DND-41 (cell line): Measurements from ENCODE around the gene FBXL14.

Source experiments
- ATAC-seq: fragments of 200-7000 bp; cut with Tn5 transposase; 3 replicates; pipeline ENCODE4 v1.9.1; 2021; ENCODE audit warnings: low read depth; ENCODE audit not compliant: insufficient read depth
- DNase-seq: peaks from one replicate; pipeline ENCODE4 v3.0.0-alpha.2; 2020
- H2AFZ ChIP-seq: 2 replicates; pipeline ENCODE4 v1.6.0; 2012; ENCODE audit warnings: low read depth, low read length
- H3K27ac ChIP-seq: 2 replicates; pipeline ENCODE4 v1.5.1; 2012; ENCODE audit warnings: low read length, inconsistent platforms
- H3K27me3 ChIP-seq: fragments of 200-600 bp; sonication (generic); 2 replicates; pipeline ENCODE4 v1.6.0; 2012; ENCODE audit warnings: low read length, mild to moderate bottlenecking, inconsistent platforms; ENCODE audit not compliant: insufficient read depth, poor library complexity
- H3K36me3 ChIP-seq: 2 replicates; pipeline ENCODE4 v1.5.1; 2012; ENCODE audit warnings: low read length, inconsistent platforms; ENCODE audit not compliant: insufficient read depth
- H3K4me1 ChIP-seq: 2 replicates; pipeline ENCODE4 v1.5.1; 2012; ENCODE audit warnings: mild to moderate bottlenecking, low read length; ENCODE audit not compliant: insufficient read depth
- H3K4me2 ChIP-seq: 2 replicates; pipeline ENCODE4 v1.6.0; 2012; ENCODE audit warnings: mild to moderate bottlenecking, moderate library complexity, low read length, inconsistent platforms; ENCODE audit not compliant: insufficient read depth
- H3K4me3 ChIP-seq, 2 experiments: fragments of 200-600 bp in 1 of 2; shearing (Covaris generic) in 1 of 2; 2 replicates each; pipeline ENCODE4 v1.5.1; 2012 to 2016; ENCODE audit warnings: inconsistent platforms in 2 of 2, low read length in 2 of 2, mild to moderate bottlenecking in 2 of 2, low read depth in 1 of 2, moderate library complexity in 1 of 2
- H3K79me2 ChIP-seq: 2 replicates; pipeline ENCODE4 v1.6.0; 2012; ENCODE audit warnings: low read length, inconsistent platforms; ENCODE audit not compliant: insufficient read depth
- H3K9ac ChIP-seq: 2 replicates; pipeline ENCODE4 v1.6.0; 2012; ENCODE audit warnings: low read depth, mild to moderate bottlenecking, inconsistent platforms, low read length, moderate library complexity
- H3K9me3 ChIP-seq: 2 replicates; pipeline ENCODE4 v1.5.1; 2012; ENCODE audit warnings: low read length, moderate library complexity, mild to moderate bottlenecking, inconsistent platforms; ENCODE audit not compliant: insufficient read depth, severe bottlenecking
- H4K20me1 ChIP-seq: 2 replicates; pipeline ENCODE4 v1.6.0; 2012; ENCODE audit warnings: low read length; ENCODE audit not compliant: insufficient read depth
- EZH2 ChIP-seq: IDR thresholded peaks from 3 replicates; pipeline ENCODE4 v1.6.1; 2012; ENCODE audit warnings: borderline replicate concordance, low read depth, mild to moderate bottlenecking, moderate library complexity, low read length, inconsistent platforms; ENCODE audit not compliant: severe bottlenecking
- TF ChIP-seq, protein P1 (sequence below): IDR thresholded peaks from 2 replicates; pipeline ENCODE4 v1.5.1; 2012; ENCODE audit warnings: borderline replicate concordance, low read length, moderate library complexity, mild to moderate bottlenecking; ENCODE audit not compliant: poor library complexity, severe bottlenecking; ENCODE audit errors: extremely low read depth

Gene FBXL14

GRCh38 chr12:1579651-1580435, 14.5 kb downstream of the FBXL14 start:
- no peaks in the 10 kb centered on the region for H3K79me2 ChIP-seq
- TF ChIP-seq, protein P1, sequence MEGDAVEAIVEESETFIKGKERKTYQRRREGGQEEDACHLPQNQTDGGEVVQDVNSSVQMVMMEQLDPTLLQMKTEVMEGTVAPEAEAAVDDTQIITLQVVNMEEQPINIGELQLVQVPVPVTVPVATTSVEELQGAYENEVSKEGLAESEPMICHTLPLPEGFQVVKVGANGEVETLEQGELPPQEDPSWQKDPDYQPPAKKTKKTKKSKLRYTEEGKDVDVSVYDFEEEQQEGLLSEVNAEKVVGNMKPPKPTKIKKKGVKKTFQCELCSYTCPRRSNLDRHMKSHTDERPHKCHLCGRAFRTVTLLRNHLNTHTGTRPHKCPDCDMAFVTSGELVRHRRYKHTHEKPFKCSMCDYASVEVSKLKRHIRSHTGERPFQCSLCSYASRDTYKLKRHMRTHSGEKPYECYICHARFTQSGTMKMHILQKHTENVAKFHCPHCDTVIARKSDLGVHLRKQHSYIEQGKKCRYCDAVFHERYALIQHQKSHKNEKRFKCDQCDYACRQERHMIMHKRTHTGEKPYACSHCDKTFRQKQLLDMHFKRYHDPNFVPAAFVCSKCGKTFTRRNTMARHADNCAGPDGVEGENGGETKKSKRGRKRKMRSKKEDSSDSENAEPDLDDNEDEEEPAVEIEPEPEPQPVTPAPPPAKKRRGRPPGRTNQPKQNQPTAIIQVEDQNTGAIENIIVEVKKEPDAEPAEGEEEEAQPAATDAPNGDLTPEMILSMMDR, result no peak
- TF ChIP-seq EZH2, result no peak
- H3K4me3 ChIP-seq, result no peak overlapping the region
- H3K27ac ChIP-seq, result no peak overlapping the region
- no peaks in the 10 kb centered on the region for H3K36me3 ChIP-seq
- no peaks in the 10 kb centered on the region for H3K9me3 ChIP-seq
- no peaks in the 10 kb centered on the region for H3K27me3 ChIP-seq
- H3K9ac ChIP-seq, result no peak overlapping the region
- ATAC-seq, result no peak
- H2AFZ ChIP-seq, result no peak overlapping the region
- DNase-seq, result no peak
- H4K20me1 ChIP-seq, result peaks cover 5% of the 10 kb centered on the region
- no peak overlapping the region for H3K4me2 ChIP-seq
- peaks cover 8% of the 10 kb centered on the region for H3K4me1 ChIP-seq

DNA sequence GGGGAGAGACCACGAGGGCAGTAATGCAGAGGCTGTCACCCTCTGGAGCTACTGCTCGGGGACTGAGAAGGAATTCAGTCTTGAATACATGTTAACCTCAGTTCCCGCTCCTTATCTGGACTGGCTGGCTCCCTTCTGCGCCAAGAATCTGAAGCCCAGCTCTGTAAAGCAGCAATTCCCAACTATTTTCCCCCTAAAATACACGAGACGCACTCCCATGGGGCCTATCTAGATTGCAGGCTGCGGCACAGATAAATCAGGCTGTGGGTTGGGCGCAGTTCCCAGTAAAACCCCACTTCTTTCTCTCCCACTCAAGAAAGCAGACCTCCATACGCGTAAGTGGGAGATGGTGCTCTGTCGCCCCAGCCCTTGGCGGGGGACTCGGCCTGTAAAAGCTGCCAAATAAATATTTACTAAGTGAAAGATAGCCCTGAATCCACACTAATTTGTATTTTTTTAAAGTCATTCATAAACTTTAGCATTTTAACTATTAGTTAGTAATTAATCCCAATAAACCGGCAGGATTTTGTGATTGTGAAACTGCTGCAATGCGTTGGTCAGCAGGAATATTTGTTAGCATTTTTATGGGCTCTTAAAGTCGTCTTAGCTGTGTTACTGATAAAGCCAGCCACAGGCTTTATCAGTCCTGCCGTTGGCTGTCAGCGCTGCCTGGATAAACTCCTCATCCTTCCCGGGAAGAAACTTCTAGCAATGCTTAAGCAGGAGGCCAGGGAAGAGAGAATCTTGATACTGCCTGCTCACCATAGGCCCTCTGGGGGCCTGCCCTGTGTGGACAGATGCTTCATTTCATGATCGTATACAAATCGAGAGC, 17.8 kb downstream of the FBXL14 start:
- no peak overlapping the region for H3K9ac ChIP-seq
- H3K27me3 ChIP-seq, result peaks cover 1% of the 10 kb centered on the region
- H3K4me2 ChIP-seq, result no peak overlapping the region
- DNase-seq (no peak), ATAC-seq (no peak)
- no peaks in the 10 kb centered on the region for H3K79me2 ChIP-seq
- H3K4me1 ChIP-seq, result no peaks in the 10 kb centered on the region
- H3K36me3 ChIP-seq, result no peaks in the 10 kb centered on the region
- H4K20me1 ChIP-seq, result peaks cover 7% of the 10 kb centered on the region
- H3K27ac ChIP-seq, result no peak overlapping the region
- H2AFZ ChIP-seq, result no peak overlapping the region
- H3K9me3 ChIP-seq, result no peaks in the 10 kb centered on the region
- TF ChIP-seq, protein P1, result no peak
- TF ChIP-seq EZH2, result no peak
- no peak overlapping the region for H3K4me3 ChIP-seq

- no peaks in the 10 kb centered on the region for H3K79me2 ChIP-seq
- ATAC-seq (no peak), DNase-seq (no peak)
- H4K20me1 ChIP-seq, result peaks cover 7% of the 10 kb centered on the region
- no peaks in the 10 kb centered on the region for H3K9me3 ChIP-seq
- no peaks in the 10 kb centered on the region for H3K4me1 ChIP-seq
- H3K27me3 ChIP-seq, result peaks cover 3% of the 10 kb centered on the region
- no peak overlapping the region for H3K27ac ChIP-seq
- H3K4me2 ChIP-seq, result no peak overlapping the region
- H2AFZ ChIP-seq, result no peak overlapping the region
- TF ChIP-seq, protein P1, result no peak
- no peak for TF ChIP-seq EZH2
- H3K4me3 ChIP-seq, result no peak overlapping the region
- no peaks in the 10 kb centered on the region for H3K36me3 ChIP-seq
- no peak overlapping the region for H3K9ac ChIP-seq
Measured at GRCh38 chr12:1575408-1576401, 18.7 kb downstream of the FBXL14 start.
